ENCODE data around the gene RFESD.
"Not testable (repeated sequence)": the region's sequence is repeated elsewhere in the genome, so short reads cannot be mapped to it uniquely, and the experiment has no call there.

The RFESD gene

DNA sequence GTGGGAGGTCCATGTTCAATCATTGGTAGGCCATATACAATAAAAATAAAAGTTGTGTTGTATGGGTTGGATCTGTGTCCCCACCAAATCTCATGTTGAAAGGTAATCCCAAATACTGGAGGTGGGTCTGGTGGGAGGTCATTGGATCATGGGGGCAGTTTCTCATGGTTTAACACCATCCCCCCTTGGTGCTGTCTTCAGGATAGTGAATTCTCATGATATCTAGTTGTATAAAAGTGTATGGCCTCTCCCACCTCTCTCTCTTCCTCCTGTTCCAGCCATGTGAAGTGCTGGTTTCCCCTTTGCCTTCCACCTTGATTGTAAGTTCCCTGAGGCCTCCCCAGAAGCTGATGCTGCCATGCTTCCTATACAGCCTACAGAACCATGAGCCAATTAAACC is 21.1 kb downstream of the RFESD start:
- no peak for DNase-seq

DNA sequence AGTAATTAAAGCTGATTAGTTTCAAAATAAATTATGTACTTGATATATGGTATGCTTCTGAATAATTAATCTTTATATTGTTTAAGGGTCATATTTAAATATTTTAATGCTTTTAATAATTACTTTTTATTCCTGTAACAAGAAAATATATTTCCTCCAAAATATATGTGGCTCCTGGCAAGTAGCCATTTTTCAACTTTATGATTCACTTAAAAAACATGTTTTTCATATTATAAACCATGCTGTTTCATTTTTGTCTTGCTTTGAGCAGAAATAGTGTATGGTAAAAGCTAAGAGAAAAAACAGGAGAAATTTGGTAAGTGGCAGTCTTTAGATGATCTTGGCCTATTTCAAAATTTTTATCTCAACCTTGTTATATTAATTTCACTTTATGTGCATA is 21.6 kb downstream of the RFESD start:
- no peak for DNase-seq

DNA sequence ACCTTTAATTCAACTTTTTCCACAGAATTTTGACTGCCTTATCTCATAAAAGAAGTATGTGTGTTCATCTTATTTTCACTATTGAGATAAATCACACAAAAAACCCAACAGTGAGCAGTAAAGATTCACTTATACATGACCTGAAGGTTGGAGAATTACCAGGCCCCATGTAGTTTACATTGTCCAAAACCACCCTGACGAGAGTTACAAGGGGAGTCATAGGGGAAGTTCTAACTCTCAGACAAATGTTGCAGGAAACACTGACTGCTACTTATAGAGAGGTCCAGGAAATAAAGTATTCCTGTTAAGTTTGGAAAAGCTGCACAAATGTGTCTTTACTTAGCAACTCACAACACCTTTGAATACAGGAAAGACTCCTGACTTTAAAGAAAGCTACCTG is 22.2 kb downstream of the RFESD start:
- DNase-seq: no peak

DNA sequence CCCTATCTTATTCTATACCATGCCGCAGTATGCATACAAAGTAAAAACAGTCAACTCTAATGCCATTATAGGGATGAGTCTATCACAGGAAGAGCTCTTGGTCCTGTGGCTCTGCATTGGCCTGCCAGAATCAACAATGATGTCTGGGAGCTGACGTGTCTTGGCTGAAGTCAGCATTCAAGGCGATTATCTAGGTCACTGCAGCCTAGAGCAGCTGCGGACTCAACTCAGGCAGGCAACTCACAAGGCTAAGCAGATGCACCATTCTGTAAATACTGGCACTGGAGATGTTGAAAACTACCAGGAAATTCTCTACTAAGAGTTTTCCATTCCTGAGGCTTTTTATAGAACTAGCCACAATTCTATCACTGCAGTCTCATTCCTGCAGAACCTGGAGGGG is 23.0 kb downstream of the RFESD start:
- no peak for DNase-seq

DNA sequence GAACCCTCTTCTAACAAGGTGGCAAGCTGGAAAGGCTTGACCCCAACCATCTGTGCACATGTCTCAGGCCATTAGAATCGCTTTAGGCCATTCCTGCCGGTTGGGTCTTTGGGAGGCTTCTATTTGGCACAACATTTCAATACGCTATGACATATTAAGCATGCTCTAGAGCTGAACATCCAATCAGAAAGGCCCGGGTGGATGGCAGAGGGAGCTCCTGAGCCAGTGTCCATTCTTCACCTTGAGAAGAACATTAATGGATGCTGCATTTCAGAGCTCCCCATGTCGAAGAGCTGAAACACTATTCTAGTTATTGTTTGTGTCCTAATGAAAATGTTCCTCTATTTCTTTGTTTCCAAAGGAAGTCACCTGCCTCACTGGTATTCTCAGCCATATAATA is 23.4 kb downstream of the RFESD start:
- DNase-seq: no peak

DNA sequence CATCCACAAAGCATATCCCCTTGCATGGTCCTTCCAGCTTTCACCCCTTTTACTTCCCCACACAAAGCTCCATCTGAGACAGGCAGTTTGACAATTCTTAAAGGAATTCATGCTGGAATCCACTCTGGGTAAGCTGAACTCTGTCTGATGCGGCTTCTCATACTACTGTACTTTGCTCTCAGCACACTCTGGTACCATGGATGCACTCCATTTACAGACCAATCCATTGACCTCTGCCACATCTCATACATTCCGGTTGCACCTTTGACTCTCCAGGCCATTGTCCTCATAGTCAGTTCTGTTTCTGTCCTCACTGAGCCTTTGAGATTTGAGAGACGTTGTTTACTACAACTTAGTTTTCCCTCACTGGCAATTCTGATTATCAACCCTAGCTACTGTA is 24.0 kb downstream of the RFESD start:
- DNase-seq: no peak

DNA sequence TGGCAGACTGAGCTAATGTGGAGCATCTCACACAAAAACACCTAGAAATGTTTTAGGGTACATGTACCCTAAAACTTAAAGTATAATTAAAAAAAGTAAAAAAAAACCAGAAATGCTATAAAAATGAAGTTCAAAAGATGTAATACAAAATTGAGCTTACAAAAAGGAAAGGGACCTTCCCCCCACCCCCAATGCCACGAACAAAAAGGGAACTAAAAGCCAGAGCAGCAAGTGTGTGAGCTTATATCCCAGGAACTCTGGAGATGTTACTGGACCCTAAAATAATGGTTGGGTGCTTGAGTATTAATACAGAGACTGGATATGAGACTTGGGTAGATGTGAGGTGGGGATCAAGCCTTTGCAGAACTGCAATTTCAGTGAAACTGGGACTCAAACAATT is 25.2 kb downstream of the RFESD start:
- no peak for DNase-seq

DNA sequence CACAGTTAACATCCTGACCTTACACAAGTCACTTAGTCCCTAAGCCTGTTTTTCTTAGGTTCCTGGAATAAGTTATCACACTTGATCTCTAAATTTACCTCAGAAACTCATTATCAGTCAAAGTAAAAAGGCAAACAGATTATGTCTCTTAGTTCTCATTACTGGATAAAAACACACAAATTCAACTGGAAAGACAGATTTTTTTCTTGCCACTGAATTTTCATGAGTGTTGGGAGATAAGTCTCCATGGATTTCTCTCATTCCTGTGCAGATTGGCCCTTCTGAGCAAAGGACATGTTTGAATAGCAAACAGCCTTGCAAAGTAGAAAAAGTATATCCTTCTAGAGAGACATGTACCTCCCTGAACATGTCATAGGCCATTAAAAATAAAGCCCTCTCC is 26.1 kb downstream of the RFESD start:
- DNase-seq: no peak

DNA sequence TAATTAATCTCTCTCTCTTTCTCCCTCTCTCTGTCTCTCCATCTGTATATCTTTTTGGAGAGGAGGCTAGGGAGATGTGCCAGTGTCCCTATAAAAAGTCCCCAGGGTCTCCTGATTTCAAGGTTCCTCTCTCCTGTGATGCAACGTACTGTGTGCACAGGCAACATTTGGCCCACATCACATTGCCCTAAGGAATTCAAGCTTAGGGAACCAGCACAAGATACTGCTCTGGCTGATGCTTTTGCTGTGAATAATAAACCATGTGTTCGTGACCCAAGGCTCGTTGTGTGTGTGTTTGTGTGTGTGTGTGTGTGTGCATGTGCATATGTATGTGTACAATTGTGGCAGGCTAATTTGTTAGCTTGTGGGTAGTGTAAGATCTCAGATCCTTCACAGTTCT is 26.5 kb downstream of the RFESD start:
- no peak for DNase-seq

DNA sequence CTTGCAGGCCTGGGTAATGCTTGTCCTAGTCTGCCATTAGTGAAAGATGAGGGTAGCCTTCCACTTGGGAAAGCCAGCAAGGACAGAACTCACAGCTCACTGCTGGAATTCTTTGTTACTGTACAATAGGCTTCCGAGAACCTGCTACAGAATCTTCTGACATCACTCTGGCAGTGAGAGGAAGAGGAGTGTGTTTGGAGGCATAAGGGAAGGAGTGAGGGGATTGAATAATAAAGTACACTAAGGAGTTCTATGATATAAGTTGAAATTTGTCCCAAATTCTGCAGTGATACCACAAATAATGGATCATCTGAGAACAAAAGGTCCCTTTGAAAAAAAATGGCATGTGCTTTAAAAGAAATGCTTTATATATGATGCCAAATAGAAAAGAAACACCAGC is 36.3 kb downstream of the RFESD start, which contains the start of gene SPATA9:
Gene SPATA9, minus strand, starts transcription at position 101 of the 400 bp plus-strand sequence. CDS start 137 bp downstream, outside the sequence.
- no peak for DNase-seq

DNA sequence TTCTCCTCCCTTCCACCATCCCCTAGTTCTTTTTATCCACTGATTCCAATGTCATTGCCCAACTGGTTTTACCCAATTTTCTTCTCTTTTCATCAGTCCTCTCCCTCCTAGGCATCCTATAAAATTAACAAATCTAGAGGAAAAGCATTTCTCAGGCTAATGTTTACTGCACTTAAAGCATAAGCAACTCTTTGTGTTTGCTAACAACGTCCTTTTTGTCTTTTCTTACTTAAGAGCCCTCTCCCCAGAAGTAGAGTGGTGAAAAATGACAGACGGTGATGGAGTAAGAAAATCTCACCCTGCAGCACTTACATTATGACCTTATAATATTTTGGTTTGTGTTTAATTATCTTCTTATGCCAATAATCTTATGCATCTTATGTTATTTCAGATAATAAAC is 37.8 kb downstream of the RFESD start:
- no peak for DNase-seq

DNA sequence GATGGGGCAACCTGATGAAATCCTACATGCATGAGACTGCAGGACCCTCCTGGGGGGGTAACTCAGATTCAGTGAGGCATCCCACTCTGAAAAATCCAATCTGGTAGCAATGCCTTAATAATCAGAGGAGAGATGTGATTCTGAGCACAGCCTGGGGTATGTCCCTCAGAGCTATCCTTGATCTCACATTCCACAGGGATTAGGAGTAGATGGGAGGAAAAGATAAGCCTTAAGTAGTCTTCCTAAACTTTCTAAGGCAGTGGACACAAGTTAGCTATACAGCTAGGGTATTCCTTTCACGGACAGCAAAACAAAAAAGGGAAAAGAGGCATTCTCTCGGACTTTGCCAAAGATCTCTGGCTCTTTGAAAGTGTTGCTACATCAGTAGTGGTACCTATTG is 40.1 kb downstream of the RFESD start:
- DNase-seq: no peak

DNA sequence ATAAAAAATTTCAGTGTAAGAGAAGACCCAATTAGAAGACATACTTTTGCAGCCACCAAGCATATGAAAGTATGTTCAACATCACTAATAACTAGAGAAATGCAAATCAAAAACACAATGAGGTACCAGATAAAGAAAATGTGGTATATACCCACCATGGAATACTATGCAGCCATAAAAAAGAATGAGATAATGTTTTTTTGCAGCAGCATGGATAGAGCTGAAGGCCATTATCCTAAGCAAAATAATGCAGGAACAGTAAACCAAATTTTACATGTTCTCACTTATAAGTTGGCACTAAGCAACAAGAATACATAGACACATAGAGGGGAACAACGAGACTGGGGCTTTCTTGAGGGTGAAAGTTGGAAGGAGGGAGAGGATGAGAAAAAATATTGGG is 43.1 kb downstream of the RFESD start:
- no peak for DNase-seq

DNA sequence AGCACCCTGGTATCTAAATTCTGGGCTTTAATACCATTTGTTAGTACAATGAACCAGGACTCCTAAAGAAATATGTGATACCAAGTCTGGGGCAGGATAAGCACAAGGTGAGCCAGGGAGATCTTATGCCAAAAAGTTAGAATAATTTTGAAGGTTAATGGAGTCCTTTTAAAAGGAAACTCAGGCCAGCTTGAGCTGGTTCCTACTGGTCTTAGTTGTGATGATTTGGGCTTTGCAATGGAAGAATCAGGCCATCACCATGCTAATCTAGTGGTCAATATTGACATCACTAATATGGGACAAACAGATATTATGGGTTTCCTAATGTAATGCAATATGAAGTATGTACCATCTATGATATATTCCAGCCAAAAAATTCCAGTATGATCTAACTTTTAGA is 43.8 kb downstream of the RFESD start:
- no peak for DNase-seq

DNA sequence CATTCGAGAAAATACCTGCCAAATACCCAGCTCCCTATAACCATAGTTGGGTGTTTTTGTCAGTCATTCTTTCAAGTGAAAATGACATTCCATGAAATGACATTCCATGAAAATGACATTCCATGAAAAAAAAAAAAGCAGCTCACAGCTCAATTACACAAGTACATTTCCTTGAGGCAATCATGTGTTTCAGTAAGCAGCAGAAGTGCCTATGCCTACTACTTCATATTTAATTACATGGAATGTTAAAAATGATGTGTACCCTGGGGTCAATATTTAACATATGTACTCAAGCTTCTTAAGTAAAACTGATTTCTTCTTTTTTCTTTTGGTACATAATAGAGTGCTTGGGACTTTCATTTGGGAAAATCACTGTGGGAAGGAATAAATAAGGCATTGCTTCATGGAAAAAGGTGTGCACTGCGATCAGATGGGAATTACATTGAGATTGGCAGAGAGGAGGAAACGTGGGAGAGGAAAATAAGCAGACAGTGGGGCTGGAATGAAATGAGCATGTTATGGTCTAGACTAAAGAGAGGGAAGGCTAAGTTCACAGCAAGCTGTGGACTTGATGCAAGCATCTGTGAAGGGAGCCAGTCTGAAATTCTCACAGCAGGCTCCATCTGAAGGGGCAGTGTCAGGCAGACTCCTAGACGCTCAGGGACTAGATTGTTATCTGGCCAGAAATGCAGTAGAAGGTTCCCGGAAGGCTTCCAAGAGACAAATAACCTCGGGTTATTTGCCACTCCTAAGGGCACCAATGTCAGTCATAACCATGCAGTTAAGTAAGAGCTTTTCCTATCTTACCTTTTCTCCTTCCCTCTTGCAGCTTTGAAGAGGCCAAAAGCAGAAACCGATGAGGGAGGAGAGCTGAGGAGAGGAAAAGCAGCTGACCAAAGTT is 51.5 kb downstream of the RFESD start:
- no peak for DNase-seq

DNA sequence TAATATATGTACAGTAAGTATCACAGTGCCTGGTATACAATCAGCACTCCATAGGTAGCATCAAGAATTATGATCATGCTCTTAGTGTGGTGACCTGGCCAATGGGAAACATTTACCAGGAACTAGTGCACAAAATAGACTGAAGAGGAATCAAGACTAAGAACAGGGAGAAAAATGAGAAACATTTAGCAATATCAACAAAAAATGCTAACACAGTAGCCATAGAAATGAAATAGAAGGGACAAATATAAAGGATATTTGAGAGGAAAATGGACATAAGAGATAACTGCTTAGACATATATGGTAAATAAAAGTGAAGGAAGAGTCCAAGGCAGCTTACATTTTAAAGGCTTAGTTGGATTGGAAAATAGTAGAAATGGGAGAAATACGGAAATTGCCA is 52.8 kb downstream of the RFESD start:
- DNase-seq: no peak

DNA sequence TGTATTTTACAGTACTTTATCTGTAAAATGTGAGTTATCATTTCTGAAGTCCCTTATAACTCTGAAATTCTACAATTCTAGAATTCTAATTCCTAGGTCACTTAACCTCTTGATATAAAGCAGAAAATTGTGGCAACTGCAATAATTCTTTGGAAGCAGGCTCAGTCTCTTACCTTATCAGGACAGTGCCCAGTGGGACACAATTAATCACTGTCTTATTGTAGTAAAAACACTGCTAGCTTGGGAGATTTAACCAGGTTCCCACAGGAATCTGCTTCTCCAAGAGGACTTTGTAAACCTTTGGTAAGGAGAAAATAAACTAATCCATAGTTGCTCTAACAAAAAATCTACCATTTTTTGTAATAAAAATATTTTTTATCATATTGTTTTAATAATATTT is 54.5 kb downstream of the RFESD start:
- no peak for DNase-seq

DNA sequence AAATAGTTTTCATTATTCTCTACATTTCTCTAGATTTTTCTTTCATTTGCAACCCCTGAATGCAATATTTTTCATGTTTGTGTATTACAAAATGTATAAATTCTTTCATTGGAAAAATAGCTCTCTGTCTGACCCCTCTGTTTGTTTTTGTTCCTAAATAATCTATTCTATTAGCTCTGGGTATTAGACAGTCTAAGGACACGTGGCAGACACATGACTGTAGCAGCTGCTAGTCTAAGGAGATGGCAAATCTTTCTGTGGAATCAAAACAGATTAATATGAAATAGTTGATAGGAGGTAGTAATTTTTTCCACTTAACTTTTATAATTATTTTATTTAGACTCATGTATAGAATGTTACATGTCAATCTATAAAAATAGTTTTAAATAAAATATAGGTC is 57.6 kb downstream of the RFESD start:
- no peak for DNase-seq

DNA sequence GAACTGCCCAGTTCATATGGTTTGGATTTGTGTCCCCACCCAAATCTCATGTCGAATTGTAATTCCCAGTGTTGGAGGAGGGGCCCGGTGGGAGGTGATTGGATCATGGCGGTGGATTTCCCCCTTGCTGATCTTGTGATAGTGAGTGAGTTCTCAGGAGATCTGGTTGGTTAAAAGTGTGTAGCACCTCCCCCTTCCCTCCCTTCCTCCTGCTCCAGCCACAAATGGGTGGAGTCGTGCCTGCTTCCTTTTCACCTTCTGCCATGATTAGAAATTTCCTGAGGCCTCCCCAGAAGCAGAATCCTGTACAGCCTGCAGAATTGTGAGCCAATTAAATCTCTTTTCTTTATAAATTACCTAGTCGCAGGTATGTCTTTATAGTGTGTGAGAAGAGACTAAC is 59.6 kb downstream of the RFESD start:
- DNase-seq: not testable (repeated sequence)

DNA sequence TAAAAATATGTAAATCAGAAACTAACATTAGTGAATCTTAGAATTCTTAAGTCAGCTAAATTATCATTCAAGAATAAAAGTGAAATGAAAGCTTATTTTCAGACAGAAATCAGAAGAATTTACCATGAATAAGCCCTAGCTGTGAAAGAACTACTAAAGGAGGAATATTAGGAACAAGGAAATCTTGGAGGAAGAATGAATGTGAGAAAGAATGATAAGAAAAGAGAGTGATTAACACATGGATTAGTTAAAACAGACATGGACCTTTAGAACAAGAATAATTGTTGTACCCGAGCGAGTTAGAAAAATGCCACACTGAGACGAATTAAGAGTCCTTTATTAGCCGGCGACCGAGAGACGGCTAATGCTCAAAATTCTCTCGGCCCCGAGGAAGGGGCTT is 60.5 kb downstream of the RFESD start:
- DNase-seq: no peak
